Sciatic nerve (tissue), 2 donors: ENCODE data around the gene LRFN5. TPM values are rescaled to one million over a fixed set of nuclear protein-coding genes. Genes with fewer than 3 reads are reported as not detected.
A peak's percentile ranks its signal among the peaks of the same experiment; 100 is the strongest.
"Not testable (repeated sequence)": the region's sequence is repeated elsewhere in the genome, so short reads cannot be mapped to it uniquely, and the experiment has no call there.

Source experiments
- ATAC-seq: fragments of 200-7000 bp; cut with Tn5 transposase; one replicate; pipeline ENCODE4 v1.9.1; 2020; ENCODE audit warnings: mild to moderate bottlenecking, moderate library complexity
- DNase-seq: peaks from one replicate; pipeline ENCODE4 v3.0.0-alpha.2; 2020; ENCODE audit warnings: low spot score
- intact Hi-C: fragments of 100-400 bp; cut with DNase I; formaldehyde crosslinking; loops from one replicate; pipeline ENCODE4 v1.14.2; 2022
- total RNA-seq: library from RNA; stranded (reverse); fragmentation: NEBNext Ultra II Directional; extraction: Animal tissue kit (Norgen Biotek cat#: 25700); gene quantifications from one replicate; pipeline ENCODE4 v1.2.1, GENCODE V29; 2021
- donor health status: DM: no; HTN: no; CAD: no.
- donor health status: DM: no; HTN: no; CAD: no.

The LRFN5 gene
- total RNA-seq, 1 donor from 2014 or later = 10.9 TPM

- DNase-seq = no peak
- intact Hi-C loops = no loop called here
- no peak for ATAC-seq
These were observed 261.7 kb downstream of the LRFN5 start for GRCh38 chr14:41868396-41868795.

- intact Hi-C loops = no loop called here
- DNase-seq (no peak), ATAC-seq (no peak)
These were observed 266.4 kb downstream of the LRFN5 start for GRCh38 chr14:41872931-41873685.

GRCh38 chr14:41873686-41874317 lies 267.1 kb downstream of the LRFN5 start:
- no peak for DNase-seq
- intact Hi-C loops = no loop called here
- ATAC-seq = no peak

- intact Hi-C loops = no loop called here
- DNase-seq (no peak), ATAC-seq (no peak)
These were observed 268.4 kb downstream of the LRFN5 start for GRCh38 chr14:41875116-41875515.

- no peak for ATAC-seq
- intact Hi-C loops = no loop called here
These were observed 271.6 kb downstream of the LRFN5 start for GRCh38 chr14:41878321-41878720.

GRCh38 chr14:41891624-41892023 lies 284.9 kb downstream of the LRFN5 start:
- no peak for DNase-seq
- ATAC-seq = peak; percentile 26
- intact Hi-C loops = no loop called here

More at GRCh38 chr14:41878321-41878720, 271.6 kb downstream of the LRFN5 start:
- no peak for DNase-seq

GRCh38 chr14:41899416-41899815 lies 292.7 kb downstream of the LRFN5 start:
- intact Hi-C loops = no loop called here
- DNase-seq (no peak), ATAC-seq (no peak)

GRCh38 chr14:41900644-41901043 lies 294.0 kb downstream of the LRFN5 start:
- ATAC-seq (no peak), DNase-seq (no peak)
- intact Hi-C loops = no loop called here

GRCh38 chr14:41901089-41901488 lies 294.4 kb downstream of the LRFN5 start:
- ATAC-seq (no peak), DNase-seq (no peak)
- intact Hi-C loops = no loop called here

GRCh38 chr14:41905394-41905964 lies 298.8 kb downstream of the LRFN5 start:
- no peak for DNase-seq
- ATAC-seq = no peak
- intact Hi-C loops = no loop called here

- DNase-seq, ATAC-seq, intact Hi-C loops: not testable (repeated sequence)
These were observed 304.5 kb downstream of the LRFN5 start for GRCh38 chr14:41911155-41911554.

GRCh38 chr14:41913398-41913797 lies 306.7 kb downstream of the LRFN5 start:
- no peak for DNase-seq
- intact Hi-C loops = no loop called here
- no peak for ATAC-seq

GRCh38 chr14:41915732-41916131 lies 309.1 kb downstream of the LRFN5 start:
- DNase-seq (no peak), ATAC-seq (no peak)
- intact Hi-C loops = no loop called here

GRCh38 chr14:41916313-41916712 lies 309.6 kb downstream of the LRFN5 start:
- intact Hi-C loops = no loop called here
- DNase-seq (no peak), ATAC-seq (no peak)

- ATAC-seq (no peak), DNase-seq (no peak)
- intact Hi-C loops = no loop called here
These were observed 318.7 kb downstream of the LRFN5 start for GRCh38 chr14:41925409-41925808.

GRCh38 chr14:41950428-41951151 lies 343.9 kb downstream of the LRFN5 start:
- intact Hi-C loops = no loop called here
- no peak for ATAC-seq
- no peak for DNase-seq
